Tibial nerve (tissue), 4 donors: ENCODE data around the gene OR2V1. TPM values are rescaled to one million over a fixed set of nuclear protein-coding genes. Genes with fewer than 3 reads are reported as not detected.
"Not testable (repeated sequence)": the region's sequence is repeated elsewhere in the genome, so short reads cannot be mapped to it uniquely, and the experiment has no call there.

Source experiments
- DNase-seq, 2 donors: peaks; one replicate each; pipeline ENCODE4 v3.0.0-alpha.2; 2019; ENCODE audit warnings: low spot score in 2 of 2
- H3K27ac ChIP-seq, 4 donors: fragments of 200-600 bp; sonication (generic) in 3 of 4; one replicate each; pipeline ENCODE4 v1.5.1; 2017 to 2019; ENCODE audit warnings: mild to moderate bottlenecking in 1 of 4
- H3K27me3 ChIP-seq, 2 donors: fragments of 200-600 bp; sonication (generic) in 1 of 2; one replicate each; pipeline versions ENCODE4 v1.5.1 to v1.6.0; 2017 to 2019
- H3K36me3 ChIP-seq, 3 donors: fragments of 200-600 bp; sonication (generic); one replicate each; pipeline ENCODE4 v1.5.1; 2018 to 2019
- H3K4me1 ChIP-seq, 4 donors: fragments of 200-600 bp; sonication (generic) in 3 of 4; one replicate each; pipeline ENCODE4 v1.5.1; 2017 to 2019
- H3K4me3 ChIP-seq, 4 donors: fragments of 200-600 bp; sonication (generic) in 3 of 4; one replicate each; pipeline ENCODE4 v1.5.1; 2017 to 2019; ENCODE audit warnings: mild to moderate bottlenecking in 1 of 4, moderate library complexity in 1 of 4
- H3K9me3 ChIP-seq, 4 donors: fragments of 200-600 bp; sonication (generic) in 3 of 4; one replicate each; pipeline ENCODE4 v1.5.1; 2017 to 2019
- CTCF ChIP-seq, 5 experiments: fragments of 200-600 bp in 3 of 5; fragments of 450-650 bp in 2 of 5; sonication (generic) in 3 of 5; IDR thresholded peaks; one replicate each; pipeline ENCODE4 v1.5.1; 2016 to 2019; ENCODE audit warnings: antibody characterized with exemption in 5 of 5, mild to moderate bottlenecking in 3 of 5, moderate library complexity in 2 of 5
- EP300 ChIP-seq, 2 donors: sonication (generic); formaldehyde crosslinking; IDR thresholded peaks; one replicate each; pipeline ENCODE4 v1.6.1; 2017; ENCODE audit warnings: antibody characterized with exemption in 2 of 2, mild to moderate bottlenecking in 1 of 2
- POLR2A ChIP-seq, 2 donors: fragments of 450-650 bp; IDR thresholded peaks; one replicate each; pipeline ENCODE4 v1.6.1; 2017; ENCODE audit warnings: antibody characterized with exemption in 2 of 2, mild to moderate bottlenecking in 2 of 2, moderate library complexity in 2 of 2
- WGBS, 2 donors: methylation state at CpG; one replicate each; pipeline ENCODE4 v1.1.5; 2018; 5-methylcytosine and 5-hydroxymethylcytosine counted together
- total RNA-seq, 4 donors: library from RNA; depleted of rRNA; stranded (reverse); fragments of >200 nt; gene quantifications; one replicate each; pipeline ENCODE4 v1.1.0, GENCODE V29; 2016

OR2V1 gene
- total RNA-seq, result not detected

- no peaks in the 10 kb centered on the region for H3K4me1 ChIP-seq
- H3K36me3 ChIP-seq, result no peaks in the 10 kb centered on the region
- TF ChIP-seq CTCF (IDR thresholded peaks at IDR 0.05) (no peak), POLR2A (IDR thresholded peaks at IDR 0.05) (no peak), EP300 (IDR thresholded peaks at IDR 0.05) (no peak)
- H3K27me3 ChIP-seq, result peaks cover 2 to 6% of the 10 kb centered on the region in 2 donors
- no peak within 1 kb of the TSS for H3K4me3 ChIP-seq
- H3K9me3 ChIP-seq, result peaks cover 0 to 5% (median 0%) of the 10 kb centered on the region in 4 donors
- DNase-seq, result no peak
- WGBS, 2 donors, result 69 to 70% methylated on average over 13 to 14 of the region's 14 CpGs
- H3K27ac ChIP-seq, result no peak within 1 kb of the TSS
These were observed at the start of gene OR2V1 for GRCh38 chr5:181130832-181131496. Gene OR2V1, minus strand, starts transcription at chr5:181131169. Its CDS starts 5,865 bp downstream, at chr5:181125304.

- not testable (repeated sequence) for H3K36me3 ChIP-seq, H3K27ac ChIP-seq, DNase-seq, H3K9me3 ChIP-seq, H3K4me3 ChIP-seq
- Histone ChIP-seq H3K27me3 (peaks cover 0 to 36% of the 10 kb centered on the region in 2 donors), H3K4me1 (peaks cover 0 to 24% (median 0%) of the 10 kb centered on the region in 4 donors)
- 64 to 70% methylated on average over 14 of the region's 14 CpGs for WGBS, 2 donors
These were observed 46.6 kb upstream of the OR2V1 start for GRCh38 chr5:181177559-181177958.

GRCh38 chr5:181176254-181176952 lies 45.4 kb upstream of the OR2V1 start:
- H3K27me3 ChIP-seq, result peaks cover 0 to 48% of the 10 kb centered on the region in 2 donors
- TF ChIP-seq CTCF (IDR thresholded peaks at IDR 0.05) (no peak), POLR2A (IDR thresholded peaks at IDR 0.05) (no peak), EP300 (IDR thresholded peaks at IDR 0.05) (no peak)
- no peaks in the 10 kb centered on the region for H3K9me3 ChIP-seq
- no peaks in the 10 kb centered on the region for H3K36me3 ChIP-seq
- no peak overlapping the region for H3K27ac ChIP-seq
- no peak for DNase-seq
- WGBS, 2 donors, result 58 to 60% methylated on average over 3 of the region's 3 CpGs
- no peak overlapping the region for H3K4me3 ChIP-seq
- H3K4me1 ChIP-seq, result peaks cover 0 to 17% (median 0%) of the 10 kb centered on the region in 4 donors

- no peaks in the 10 kb centered on the region for H3K36me3 ChIP-seq
- H3K27ac ChIP-seq, result no peak overlapping the region
- TF ChIP-seq EP300 (IDR thresholded peaks at IDR 0.05) (no peak), CTCF (IDR thresholded peaks at IDR 0.05) (no peak), POLR2A (IDR thresholded peaks at IDR 0.05) (no peak)
- peaks cover 0 to 75% of the 10 kb centered on the region in 2 donors for H3K27me3 ChIP-seq
- 5 to 6% methylated on average over 49 to 50 of the region's 50 CpGs for WGBS, 2 donors
- no peaks in the 10 kb centered on the region for H3K9me3 ChIP-seq
- peaks cover 0 to 27% (median 2%) of the 10 kb centered on the region in 4 donors for H3K4me1 ChIP-seq
- no peak for DNase-seq
- H3K4me3 ChIP-seq, result no peak overlapping the region
These were observed 42.7 kb upstream of the OR2V1 start for GRCh38 chr5:181173420-181174342.

GRCh38 chr5:181173027-181173419 lies 42.1 kb upstream of the OR2V1 start:
- TF ChIP-seq EP300 (IDR thresholded peaks at IDR 0.05), result no peak
- TF ChIP-seq CTCF (IDR thresholded peaks at IDR 0.05), result no peak
- no peak for TF ChIP-seq POLR2A (IDR thresholded peaks at IDR 0.05)
- DNase-seq, result peak in 1 of 2 donors; percentile 34
- H3K27me3 ChIP-seq, result peaks cover 0 to 82% of the 10 kb centered on the region in 2 donors
- WGBS, 2 donors, result 18 to 21% methylated on average over 11 of the region's 11 CpGs
- H3K9me3 ChIP-seq, result no peaks in the 10 kb centered on the region
- H3K36me3 ChIP-seq, result no peaks in the 10 kb centered on the region
- no peak overlapping the region for H3K4me3 ChIP-seq
- H3K27ac ChIP-seq, result no peak overlapping the region
- H3K4me1 ChIP-seq, result peaks cover 0 to 27% (median 2%) of the 10 kb centered on the region in 4 donors
